ENCODE measurements around the gene NIT1.

- TF ChIP-seq POLR2A (IDR thresholded peaks at IDR 0.05): no peak
- no peak for TF ChIP-seq CTCF (IDR thresholded peaks at IDR 0.05)
- peak; percentile 82 to 86 (median 82) for TF ChIP-seq POLR2AphosphoS5 (IDR thresholded peaks at IDR 0.05)
These were observed 35.9 kb downstream of the NIT1 start, which contains the start of gene UFC1 for GRCh38 chr1:161153682-161154337.

Data from breast epithelium (tissue), 3 donors.